Left lung (tissue), 14 donors: ENCODE measurements around the gene BARX2. TPM values are rescaled to one million over a fixed set of nuclear protein-coding genes. Genes with fewer than 3 reads are reported as not detected.
A peak's percentile ranks its signal among the peaks of the same experiment; 100 is the strongest.
"Not testable (repeated sequence)": the region's sequence is repeated elsewhere in the genome, so short reads cannot be mapped to it uniquely, and the experiment has no call there.

Experiments
- ATAC-seq: fragments of 200-7000 bp; cut with Tn5 transposase; one replicate; pipeline ENCODE4 v1.9.1; 2020; ENCODE audit warnings: moderate library complexity
- DNase-seq, 4 donors: peaks; one replicate each; pipeline ENCODE4 v3.0.0-alpha.2; 2013 to 2020
- H3K27ac ChIP-seq, 2 donors: fragments of 200-600 bp; sonication (generic) in 1 of 2; one replicate each; pipeline versions ENCODE4 v1.5.0 to v1.8.0; 2020 to 2021
- H3K27me3 ChIP-seq, 2 donors: fragments of 200-600 bp; sonication (generic) in 1 of 2; one replicate each; pipeline versions ENCODE4 v1.5.0 to v1.8.0; 2020 to 2021
- H3K36me3 ChIP-seq, 2 donors: fragments of 200-600 bp; sonication (generic) in 1 of 2; one replicate each; pipeline versions ENCODE4 v1.5.0 to v1.8.0; 2020 to 2021
- H3K4me1 ChIP-seq, 2 donors: fragments of 200-600 bp; one replicate each; pipeline ENCODE4 v1.8.0; 2021
- H3K4me3 ChIP-seq, 2 donors: fragments of 200-600 bp; sonication (generic) in 1 of 2; one replicate each; pipeline versions ENCODE4 v1.5.0 to v1.8.0; 2020 to 2021; ENCODE audit warnings: mild to moderate bottlenecking in 1 of 2
- H3K9me3 ChIP-seq, 2 donors: fragments of 200-600 bp; sonication (generic) in 1 of 2; one replicate each; pipeline versions ENCODE4 v1.5.0 to v1.8.0; 2020 to 2021
- CTCF ChIP-seq, 2 donors: fragments of 200-600 bp; sonication (generic) in 1 of 2; IDR thresholded peaks; one replicate each; pipeline versions ENCODE4 v1.5.0 to v1.8.0; 2021; ENCODE audit warnings: antibody characterized with exemption in 2 of 2
- intact Hi-C, 2 donors: fragments of 100-400 bp; cut with DNase I; formaldehyde crosslinking; loops; one replicate each; pipeline versions ENCODE4 v1.11.2 to v1.14.2; 2022
- long read RNA-seq, 12 donors: library from polyadenylated mRNA in 2 of 12; unstranded in 2 of 12; transcript quantifications; one replicate each; pipeline ENCODE4 v2.0.0 and lab custom pipeline, GENCODE V29; 2019 to 2026
- polyA plus RNA-seq, 6 donors: library from polyadenylated mRNA; unstranded; fragments of 120-200 nt; gene quantifications; one replicate each; pipeline ENCODE4 v1.2.1, GENCODE V29; 2013; ENCODE audit not compliant: insufficient read length in 6 of 6
- total RNA-seq, 2 donors: library from RNA; stranded (reverse); fragmentation: NEBNext Ultra II Directional; extraction: Animal tissue kit (Norgen Biotek cat#: 25700); gene quantifications; one replicate each; pipeline ENCODE4 v1.2.1, GENCODE V29; 2021
- donor health status: DM: no; HTN: yes; CAD: no.
- donor health status: DM: no; HTN: no; CAD: no.

BARX2 gene
- total RNA-seq (under 1 TPM; 0.17 to 0.24 TPM), polyA plus RNA-seq (under 1 TPM; 0.10 to 0.51 (median 0.34) TPM)
- long read RNA-seq, donor 1, result 0 reads
- long read RNA-seq, donor 2, result 0 reads
- long read RNA-seq, donor 3, result 0 reads
- long read RNA-seq, donor 4, result 0 reads
- long read RNA-seq, donor 5, result 0 reads
- long read RNA-seq, donor 6, result 0 reads
- long read RNA-seq, donor 7, result 0 reads
- long read RNA-seq, donor 8, result 0 reads
- long read RNA-seq, donor 9, result 0 reads
- long read RNA-seq, donor 10, result 0 reads
- long read RNA-seq, donor 11, result 0 reads
- long read RNA-seq, donor 12, partial matches to known transcripts, result 0 of 1 reads
- long read RNA-seq, donor 12, other reads (novel, unspliced or antisense), result 0 of 1 reads

DNA sequence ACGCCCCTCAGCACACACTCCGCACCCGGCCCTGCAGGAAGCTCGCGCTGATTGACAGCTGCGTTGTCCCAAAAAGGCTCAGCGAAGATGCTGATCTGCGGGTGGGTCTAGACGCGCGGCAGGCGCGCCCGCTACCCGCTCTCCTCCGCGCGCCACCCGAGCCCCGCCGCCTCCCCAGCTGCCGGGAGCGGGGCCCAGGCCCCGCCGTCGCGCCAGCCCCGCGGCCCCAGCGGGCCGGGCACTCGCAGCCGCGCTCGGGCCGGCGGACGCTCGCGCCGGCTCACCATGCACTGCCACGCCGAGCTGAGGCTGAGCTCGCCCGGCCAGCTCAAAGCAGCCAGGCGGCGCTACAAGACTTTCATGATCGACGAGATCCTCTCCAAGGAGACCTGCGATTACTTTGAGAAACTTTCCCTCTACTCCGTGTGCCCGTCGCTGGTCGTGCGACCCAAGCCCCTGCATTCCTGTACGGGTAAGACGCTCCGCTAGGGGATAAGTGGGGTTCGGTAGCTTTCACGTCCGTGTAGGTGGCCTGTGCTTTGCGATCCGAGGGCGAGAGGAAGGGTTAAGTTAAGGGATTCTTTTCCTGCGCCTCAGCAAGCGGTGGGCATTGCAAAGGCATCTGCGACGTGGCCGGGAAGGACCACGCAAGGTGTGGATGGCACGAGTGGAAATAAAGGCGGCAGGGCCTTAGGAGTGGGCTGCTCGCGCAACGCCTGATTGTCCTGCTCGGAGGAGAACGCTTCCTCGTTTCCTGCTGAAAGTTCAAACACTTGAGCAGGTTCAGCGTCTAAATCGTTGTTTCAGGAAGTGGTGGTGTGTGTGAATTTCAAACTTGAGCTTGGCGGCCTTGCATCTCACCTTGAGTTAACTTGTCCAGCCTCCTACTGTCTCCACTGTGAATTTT lies at the start of gene BARX2:
Gene BARX2, plus strand, starts transcription at position 98 of the 907 bp plus-strand sequence. Its CDS starts 188 bp downstream, at position 286.
- H3K4me3 ChIP-seq, result peak within 1 kb of the TSS; percentile 8 to 17
- H3K9me3 ChIP-seq, result no peaks in the 10 kb centered on the region
- peak in 1 of 2 donors; percentile 23 for TF ChIP-seq CTCF (IDR thresholded peaks at IDR 0.05)
- ATAC-seq (peak; percentile 92), DNase-seq (peak in 3 of 4 donors; percentile 61 to 83 (median 77))
- no peaks in the 10 kb centered on the region for H3K36me3 ChIP-seq
- H3K27ac ChIP-seq, result no peak within 1 kb of the TSS
- H3K27me3 ChIP-seq, result peaks cover 76 to 100% of the 10 kb centered on the region in 2 donors
- intact Hi-C loops, result no loop called here
- H3K4me1 ChIP-seq, result peaks cover 0 to 36% of the 10 kb centered on the region in 2 donors

DNA sequence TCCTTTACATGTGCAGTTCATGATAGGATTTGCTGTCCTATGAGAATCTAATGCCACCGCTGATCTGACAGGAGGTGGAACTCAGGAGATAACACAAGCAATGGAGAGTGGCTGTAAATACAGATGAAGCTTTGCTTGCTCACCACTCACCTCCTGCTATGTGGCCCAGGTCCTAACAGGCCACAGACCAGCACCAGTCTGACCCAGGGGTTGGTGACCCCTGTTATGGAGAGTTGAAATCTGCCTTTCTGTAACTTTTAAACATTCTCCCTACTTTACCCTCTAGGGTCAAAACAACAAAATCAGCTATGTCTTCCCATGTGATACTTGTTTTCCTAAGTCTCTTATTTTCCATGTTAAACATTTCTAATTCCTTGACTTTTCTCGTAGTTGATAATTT lies 48.7 kb upstream of the BARX2 start:
- no peak for TF ChIP-seq CTCF (IDR thresholded peaks at IDR 0.05)
- DNase-seq (no peak), ATAC-seq (no peak)

GRCh38 chr11:129327708-129328107 lies 47.9 kb upstream of the BARX2 start:
- H3K27me3 ChIP-seq, H3K4me3 ChIP-seq, ATAC-seq, H3K9me3 ChIP-seq, H3K27ac ChIP-seq, intact Hi-C loops, DNase-seq, H3K36me3 ChIP-seq: not testable (repeated sequence)
- peak in 1 of 2 donors; percentile 24 for TF ChIP-seq CTCF (IDR thresholded peaks at IDR 0.05)
- H3K4me1 ChIP-seq, result peaks cover 8 to 27% of the 10 kb centered on the region in 2 donors

More for the DNA sequence above, 48.7 kb upstream of the BARX2 start:
- Histone ChIP-seq H3K27me3 (no peaks in the 10 kb centered on the region), H3K36me3 (no peaks in the 10 kb centered on the region), H3K4me1 (peaks cover 8 to 28% of the 10 kb centered on the region in 2 donors), H3K27ac (no peak overlapping the region), H3K9me3 (no peaks in the 10 kb centered on the region), H3K4me3 (no peak overlapping the region)
- intact Hi-C loops, result no loop called here

- H3K4me1 ChIP-seq, result peaks cover 3 to 16% of the 10 kb centered on the region in 2 donors
- intact Hi-C loops, result no loop called here
- no peaks in the 10 kb centered on the region for H3K9me3 ChIP-seq
- no peak for TF ChIP-seq CTCF (IDR thresholded peaks at IDR 0.05)
- H3K4me3 ChIP-seq, result no peak overlapping the region
- no peaks in the 10 kb centered on the region for H3K27me3 ChIP-seq
- DNase-seq (no peak), ATAC-seq (no peak)
- H3K27ac ChIP-seq, result no peak overlapping the region
- no peaks in the 10 kb centered on the region for H3K36me3 ChIP-seq
These were observed 46.9 kb upstream of the BARX2 start for GRCh38 chr11:129328756-129329155.

GRCh38 chr11:129331217-129331616 lies 44.4 kb upstream of the BARX2 start:
- Histone ChIP-seq H3K4me1 (no peaks in the 10 kb centered on the region), H3K27me3 (no peaks in the 10 kb centered on the region), H3K9me3 (no peaks in the 10 kb centered on the region), H3K4me3 (no peak overlapping the region), H3K36me3 (no peaks in the 10 kb centered on the region), H3K27ac (no peak overlapping the region)
- intact Hi-C loops, result loop anchor here in 1 of 2 donors (5.0 kb wide), 1 partner anchor 214 kb away; no protein-coding TSS in a partner anchor
- TF ChIP-seq CTCF (IDR thresholded peaks at IDR 0.05), result no peak
- DNase-seq (no peak), ATAC-seq (peak; percentile 11)
